Measurements from ENCODE around the gene ZNF683. TPM values are rescaled to one million over a fixed set of nuclear protein-coding genes. Genes with fewer than 3 reads are reported as not detected.

The ZNF683 gene
- total and polyA plus RNA-seq, 2 experiments from 2014 or later = not detected

DNA sequence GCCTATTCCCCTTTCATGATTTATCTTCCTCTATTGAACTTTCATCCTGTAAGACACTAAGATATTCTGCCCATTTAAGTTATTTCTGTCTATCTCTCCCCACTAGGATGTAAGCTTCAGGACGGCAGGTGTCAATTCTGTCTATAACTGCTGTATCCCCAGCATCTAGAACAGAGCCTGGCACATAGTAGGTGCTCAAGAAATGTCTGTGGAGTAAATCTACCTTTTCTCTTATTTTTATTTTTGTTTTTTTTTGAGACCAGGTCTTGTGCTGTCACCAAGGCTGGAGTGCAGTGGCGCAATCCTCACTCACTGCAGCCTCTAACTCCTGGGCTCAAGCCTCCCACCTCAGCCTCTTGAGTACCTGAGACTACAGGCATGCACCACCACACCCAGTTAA lies 49.2 kb downstream of the ZNF683 start:
- no peak overlapping the region for H3K27ac Mint-ChIP-seq
- peaks cover 8% of the 10 kb centered on the region for H3K36me3 ChIP-seq (ENCODE audit: insufficient read depth)
- H3K4me1 Mint-ChIP-seq = peaks cover 7% of the 10 kb centered on the region
- H3K36me3 Mint-ChIP-seq (ENCODE audit: low read depth) = peaks cover 40% of the 10 kb centered on the region
- peaks cover under 1% of the 10 kb centered on the region; the same call in 1 of the 2 replicates for H3K4me1 ChIP-seq (ENCODE audit: insufficient read depth)
- H3K9me3 Mint-ChIP-seq = no peaks in the 10 kb centered on the region
- H3K27me3 ChIP-seq (ENCODE audit: insufficient read depth) = no peaks in the 10 kb centered on the region
- H3K27ac ChIP-seq (ENCODE audit: low read depth) = no peak overlapping the region
- ATAC-seq (no peak), DNase-seq (ENCODE audit: low spot score) (no peak)
- H3K4me2 ChIP-seq = no peak overlapping the region
- H3K4me3 Mint-ChIP-seq = no peak overlapping the region
- H3K4me3 ChIP-seq = no peak overlapping the region
- no peaks in the 10 kb centered on the region for H3K79me2 ChIP-seq (replicated peaks; ENCODE audit: insufficient read depth)
- H4K20me1 ChIP-seq (replicated peaks; ENCODE audit: insufficient read depth) = no peaks in the 10 kb centered on the region
- peaks cover 4% of the 10 kb centered on the region for H3K27me3 Mint-ChIP-seq (ENCODE audit: insufficient read depth, low read depth, poor library complexity)
- peaks cover under 1% of the 10 kb centered on the region; the same call in 1 of the 2 replicates for H3F3A ChIP-seq (replicated peaks; ENCODE audit: low read depth)
- TF ChIP-seq JUNB (IDR thresholded peaks at IDR 0.05; ENCODE audit: unreplicated experiment) = no peak
- no peaks in the 10 kb centered on the region for H3K9me2 ChIP-seq (ENCODE audit: insufficient read depth)
- H2AFZ ChIP-seq = no peak overlapping the region

GRCh38 chr1:26322042-26322331 lies 50.6 kb downstream of the ZNF683 start:
- Histone ChIP-seq H3K4me1 (ENCODE audit: insufficient read depth) (peaks cover 14% of the 10 kb centered on the region), H3K4me3 (no peak overlapping the region), H2AFZ (no peak overlapping the region), H3K27ac (ENCODE audit: low read depth) (no peak overlapping the region), H3F3A (replicated peaks; ENCODE audit: low read depth) (peaks cover 7% of the 10 kb centered on the region; the same call in 1 of the 2 replicates), H3K79me2 (replicated peaks; ENCODE audit: insufficient read depth) (no peaks in the 10 kb centered on the region), H3K9me2 (ENCODE audit: insufficient read depth) (no peaks in the 10 kb centered on the region), H3K36me3 (ENCODE audit: insufficient read depth) (peaks cover 8% of the 10 kb centered on the region), H4K20me1 (replicated peaks; ENCODE audit: insufficient read depth) (no peaks in the 10 kb centered on the region), H3K4me2 (no peak overlapping the region), H3K27me3 (ENCODE audit: insufficient read depth) (no peaks in the 10 kb centered on the region)
- no peak overlapping the region for H3K4me3 Mint-ChIP-seq
- ATAC-seq = no peak
- H3K9me3 Mint-ChIP-seq = no peaks in the 10 kb centered on the region; the same call in 2 of the 3 replicates
- peaks cover 6% of the 10 kb centered on the region for H3K27me3 Mint-ChIP-seq (ENCODE audit: insufficient read depth, low read depth, poor library complexity)
- peaks cover 16% of the 10 kb centered on the region for H3K4me1 Mint-ChIP-seq
- peaks cover 37% of the 10 kb centered on the region for H3K36me3 Mint-ChIP-seq (ENCODE audit: low read depth)
- H3K27ac Mint-ChIP-seq = no peak overlapping the region
- no peak for DNase-seq (ENCODE audit: low spot score)
- TF ChIP-seq, protein P1, sequence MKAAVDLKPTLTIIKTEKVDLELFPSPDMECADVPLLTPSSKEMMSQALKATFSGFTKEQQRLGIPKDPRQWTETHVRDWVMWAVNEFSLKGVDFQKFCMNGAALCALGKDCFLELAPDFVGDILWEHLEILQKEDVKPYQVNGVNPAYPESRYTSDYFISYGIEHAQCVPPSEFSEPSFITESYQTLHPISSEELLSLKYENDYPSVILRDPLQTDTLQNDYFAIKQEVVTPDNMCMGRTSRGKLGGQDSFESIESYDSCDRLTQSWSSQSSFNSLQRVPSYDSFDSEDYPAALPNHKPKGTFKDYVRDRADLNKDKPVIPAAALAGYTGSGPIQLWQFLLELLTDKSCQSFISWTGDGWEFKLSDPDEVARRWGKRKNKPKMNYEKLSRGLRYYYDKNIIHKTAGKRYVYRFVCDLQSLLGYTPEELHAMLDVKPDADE (IDR thresholded peaks at IDR 0.05) = no peak
- TF ChIP-seq CTCF (conservative IDR thresholded peaks at IDR 0.05; ENCODE audit: low read depth in 2 of 2) (no peak), POLR2AphosphoS5 (IDR thresholded peaks at IDR 0.05; ENCODE audit: low read depth) (no peak), EZH2 (IDR thresholded peaks at IDR 0.05; ENCODE audit: low read depth, unreplicated experiment) (no peak), JUNB (IDR thresholded peaks at IDR 0.05; ENCODE audit: unreplicated experiment) (no peak), STAT1 (IDR thresholded peaks at IDR 0.05; ENCODE audit: unreplicated experiment) (no peak), NANOG (IDR thresholded peaks at IDR 0.05; ENCODE audit: borderline replicate concordance) (no peak), ZNF331 (CRISPR knock-in tag; IDR thresholded peaks at IDR 0.05; ENCODE audit: low read depth) (no peak), ZNF462 (CRISPR knock-in tag; IDR thresholded peaks at IDR 0.05) (no peak), CREB1 (CRISPR knock-in tag; IDR thresholded peaks at IDR 0.05; ENCODE audit: low read depth) (no peak)
